SK-N-SH (cell line): ENCODE measurements around the gene CLSTN2. TPM values are rescaled to one million over a fixed set of nuclear protein-coding genes. Genes with fewer than 3 reads are reported as not detected.

Experiments
- CTCF ChIA-PET: fragments of 300-600, 350-600 bp; formaldehyde crosslinking; extraction: SDS; loops from one replicate; lab custom pipeline; 2021; lab: Yijun Ruan, JAX
- POLR2A ChIA-PET: fragments of 350-600 bp; sonication (Branson Sonifier 250); formaldehyde crosslinking; extraction: SDS; loops from one replicate; lab custom pipeline; 2020; ENCODE audit warnings: antibody characterized with exemption, inconsistent platforms; lab: Yijun Ruan, JAX
- DNase-seq: peaks from one replicate; pipeline ENCODE4 v3.0.0; 2012
- H2AFZ ChIP-seq: fragments of 200-600 bp; sonication (generic); 2 replicates; pipeline ENCODE4 v1.8.1; 2016; ENCODE audit warnings: antibody characterized with exemption, mild to moderate bottlenecking, low read depth
- H3F3A ChIP-seq: fragments of 200-600 bp; sonication (generic); replicated peaks from 2 replicates; pipeline ENCODE3; 2016; ENCODE audit warnings: antibody characterized with exemption, mild to moderate bottlenecking; ENCODE audit not compliant: insufficient read depth
- H3K27ac ChIP-seq, 2 experiments: fragments of 200-500 bp in 1 of 2; fragments of 200-600 bp in 1 of 2; sonication (Bioruptor generic) in 1 of 2; sonication (generic), shearing (Covaris generic) in 1 of 2; 2 replicates each; pipeline versions ENCODE4 v1.5.1 to v1.6.1; 2014 to 2016; ENCODE audit warnings: low read depth in 2 of 2, inconsistent platforms in 1 of 2, low read length in 1 of 2, mild to moderate bottlenecking in 1 of 2, mixed read lengths in 1 of 2
- H3K27me3 ChIP-seq: fragments of 200-600 bp; sonication (generic), shearing (Covaris generic); 2 replicates; pipeline ENCODE4 v1.6.1; 2016; ENCODE audit warnings: mixed run types; ENCODE audit not compliant: insufficient read depth
- H3K36me3 ChIP-seq, 2 experiments: fragments of 200-500 bp in 1 of 2; fragments of 200-600 bp in 1 of 2; sonication (Bioruptor generic) in 1 of 2; sonication (generic) in 1 of 2; replicated peaks in 1 of 2; 2 replicates each; pipeline versions ENCODE3 to v1.5.1; 2014 to 2016; ENCODE audit warnings: low read length in 1 of 2, mild to moderate bottlenecking in 1 of 2; ENCODE audit not compliant: insufficient read depth in 2 of 2, control insufficient read depth in 1 of 2
- H3K4me1 ChIP-seq, 2 experiments: fragments of 200-500 bp in 1 of 2; fragments of 200-600 bp in 1 of 2; sonication (Bioruptor generic) in 1 of 2; sonication (generic), shearing (Covaris generic) in 1 of 2; 2 replicates each; pipeline versions ENCODE4 v1.5.1 to v1.6.1; 2014 to 2016; ENCODE audit warnings: low read depth in 1 of 2, low read length in 1 of 2, mixed run types in 1 of 2; ENCODE audit not compliant: insufficient read depth in 2 of 2, control insufficient read depth in 1 of 2
- H3K4me2 ChIP-seq: fragments of 200-600 bp; sonication (generic), shearing (Covaris generic); 2 replicates; pipeline ENCODE4 v1.6.1; 2017; ENCODE audit warnings: mixed run types
- H3K4me3 ChIP-seq, 2 experiments: fragments of 200-500 bp in 1 of 2; fragments of 200-600 bp in 1 of 2; sonication (Bioruptor generic) in 1 of 2; sonication (generic), shearing (Covaris generic) in 1 of 2; 2 replicates each; pipeline versions ENCODE4 v1.5.1 to v1.8.1; 2014 to 2016; ENCODE audit warnings: low read depth in 2 of 2, inconsistent platforms in 1 of 2, low read length in 1 of 2, mild to moderate bottlenecking in 1 of 2, mixed read lengths in 1 of 2, moderate library complexity in 1 of 2
- H3K79me2 ChIP-seq: fragments of 200-600 bp; sonication (generic); 2 replicates; pipeline ENCODE4 v1.8.1; 2017; ENCODE audit warnings: mild to moderate bottlenecking; ENCODE audit not compliant: insufficient read depth
- H3K9ac ChIP-seq: fragments of 200-600 bp; sonication (generic); 2 replicates; pipeline ENCODE4 v1.6.1; 2017; ENCODE audit warnings: mixed run types
- H3K9me2 ChIP-seq: fragments of 200-600 bp; sonication (generic); 2 replicates; pipeline ENCODE4 v1.6.1; 2017; ENCODE audit warnings: mixed run types
- H3K9me3 ChIP-seq: fragments of 200-600 bp; sonication (generic); 2 replicates; pipeline ENCODE4 v1.6.1; 2017; ENCODE audit warnings: mixed run types, mild to moderate bottlenecking, moderate library complexity
- H4K20me1 ChIP-seq: fragments of 200-600 bp; sonication (generic); 2 replicates; pipeline ENCODE4 v1.6.1; 2017; ENCODE audit warnings: mild to moderate bottlenecking, mixed run types; ENCODE audit not compliant: insufficient read depth
- GATA2 ChIP-seq: sonication (generic); formaldehyde crosslinking; IDR thresholded peaks from 2 replicates; pipeline ENCODE4 v1.5.0; 2020; ENCODE audit warnings: mild to moderate bottlenecking, missing genetic modification reagents
- MEF2A ChIP-seq: IDR thresholded peaks from 2 replicates; pipeline ENCODE4 v1.4.0; 2012; ENCODE audit warnings: low read depth, borderline replicate concordance
- MXI1 ChIP-seq: IDR thresholded peaks from 2 replicates; pipeline ENCODE4 v1.6.1; 2012; ENCODE audit warnings: mild to moderate bottlenecking, low read depth, low read length, improper control_type of control experiment
- RCOR1 ChIP-seq: fragments of 150-350 bp; IDR thresholded peaks from 2 replicates; pipeline ENCODE4 v1.6.1; 2017; ENCODE audit warnings: antibody characterized with exemption, low read length
- SIN3A ChIP-seq: IDR thresholded peaks from 2 replicates; pipeline ENCODE4 v1.6.1; 2012; ENCODE audit warnings: low read depth, mild to moderate bottlenecking, low read length, moderate library complexity, borderline replicate concordance
- TCF12 ChIP-seq: IDR thresholded peaks from 2 replicates; pipeline ENCODE4 v1.4.0; 2012
- WGBS: methylation state at CpG from one replicate; pipeline ENCODE4 v1.1.6; 2017; ENCODE audit warnings: low lambda C conversion rate; 5-methylcytosine and 5-hydroxymethylcytosine counted together
- polyA plus RNA-seq, 3 experiments: library from polyadenylated mRNA; depleted of rRNA; stranded (reverse); fragments of >200 nt; gene quantifications; 2 replicates each; pipeline ENCODE4 v1.2.3, GENCODE V29; 2012
- small RNA-seq, 7 experiments: library from RNA; depleted of rRNA; stranded (forward); fragments of <200 nt; gene quantifications; one replicate each; pipeline ENCODE3, GENCODE V24; 2012
- TF ChIP-seq, protein P1 (sequence below): IDR thresholded peaks from 2 replicates; pipeline ENCODE4 v1.4.0; 2012; ENCODE audit warnings: low read depth, borderline replicate concordance
- TF ChIP-seq, protein P2 (sequence below): IDR thresholded peaks from 2 replicates; pipeline ENCODE4 v1.4.0; 2012; ENCODE audit warnings: low read depth

The CLSTN2 gene
- polyA plus RNA-seq, 1 of the 3 experiments (the other 2 are of a cell fraction) = 0.02 TPM

DNA sequence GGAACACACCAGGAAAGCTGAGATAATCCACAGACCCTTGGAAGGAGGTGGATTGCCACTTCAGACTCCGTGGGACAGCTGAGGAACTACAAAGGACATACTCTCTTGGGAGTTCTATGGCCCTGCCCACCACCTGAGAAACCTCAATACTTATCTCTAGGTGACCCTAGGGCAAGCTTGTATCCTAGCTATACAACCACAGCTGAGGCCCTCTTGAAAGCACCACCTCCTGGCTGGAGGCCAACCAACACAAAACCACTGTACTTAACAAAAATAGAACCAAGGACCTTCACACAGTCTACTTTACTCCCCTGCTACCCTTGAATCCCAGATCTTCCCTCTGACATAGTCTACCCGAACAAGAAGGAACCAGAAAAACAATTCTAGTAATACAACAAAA is 682.1 kb downstream of the CLSTN2 start (continued):
- TF ChIP-seq, protein P1, sequence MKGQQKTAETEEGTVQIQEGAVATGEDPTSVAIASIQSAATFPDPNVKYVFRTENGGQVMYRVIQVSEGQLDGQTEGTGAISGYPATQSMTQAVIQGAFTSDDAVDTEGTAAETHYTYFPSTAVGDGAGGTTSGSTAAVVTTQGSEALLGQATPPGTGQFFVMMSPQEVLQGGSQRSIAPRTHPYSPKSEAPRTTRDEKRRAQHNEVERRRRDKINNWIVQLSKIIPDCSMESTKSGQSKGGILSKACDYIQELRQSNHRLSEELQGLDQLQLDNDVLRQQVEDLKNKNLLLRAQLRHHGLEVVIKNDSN = no peak
- no peak for TF ChIP-seq MXI1
- TF ChIP-seq TCF12 = no peak
- TF ChIP-seq MEF2A = no peak
- TF ChIP-seq GATA2 = no peak
- TF ChIP-seq RCOR1 = no peak

DNA sequence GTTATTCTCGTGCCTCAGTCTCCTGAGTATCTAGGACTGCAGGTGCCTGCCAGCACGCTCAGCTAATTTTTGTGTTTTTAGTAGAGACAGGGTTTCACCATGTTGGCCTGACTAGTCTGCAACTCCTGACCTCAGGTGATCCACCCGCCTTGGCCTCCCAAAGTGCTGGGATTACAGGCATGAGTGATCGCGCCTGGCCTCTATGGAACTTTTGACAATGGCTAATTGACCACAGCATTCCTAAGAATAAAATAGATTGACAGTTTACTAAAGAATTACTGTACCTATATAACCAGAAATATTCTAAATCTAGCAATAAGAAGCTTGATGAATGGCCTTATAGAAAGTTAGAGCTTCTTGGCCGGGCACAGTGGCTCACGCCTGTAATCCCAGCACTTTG is 691.9 kb downstream of the CLSTN2 start:
- H4K20me1 ChIP-seq = no peaks in the 10 kb centered on the region
- no peak overlapping the region for H3K4me3 ChIP-seq
- no peak overlapping the region for H3K4me2 ChIP-seq
- no peaks in the 10 kb centered on the region for H3F3A ChIP-seq
- H3K27ac ChIP-seq = no peak overlapping the region
- H3K9me2 ChIP-seq = no peaks in the 10 kb centered on the region
- 53% methylated on average over 7 of the region's 7 CpGs for WGBS
- no peaks in the 10 kb centered on the region for H3K9me3 ChIP-seq
- no peaks in the 10 kb centered on the region for H3K36me3 ChIP-seq
- no peak for DNase-seq
- no peak overlapping the region for H2AFZ ChIP-seq
- TF ChIP-seq MXI1 = no peak
- no peak for TF ChIP-seq SIN3A
- TF ChIP-seq, protein P2, sequence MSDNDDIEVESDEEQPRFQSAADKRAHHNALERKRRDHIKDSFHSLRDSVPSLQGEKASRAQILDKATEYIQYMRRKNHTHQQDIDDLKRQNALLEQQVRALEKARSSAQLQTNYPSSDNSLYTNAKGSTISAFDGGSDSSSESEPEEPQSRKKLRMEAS = no peak
- TF ChIP-seq, all 33 proteins: peak for 0
- Histone ChIP-seq H3K4me1 (no peaks in the 10 kb centered on the region), H3K9ac (no peak overlapping the region), H3K27me3 (no peaks in the 10 kb centered on the region), H3K79me2 (no peaks in the 10 kb centered on the region)
- ChIA-PET CTCF (interaction anchor here (0.7 kb wide), 1 partner anchor 272 kb away, joined by 3 read pairs; no protein-coding TSS in a partner anchor), POLR2A (interaction anchor here (0.6 kb wide), 1 partner anchor 493 kb away, joined by 3 read pairs; no protein-coding TSS in a partner anchor)

Small RNA genes lying within 50 kb of the gene (small RNA-seq; reads per million reads assigned to genes)
- 0 reads per million in 7 experiments for gene AC048346.1
